ENCODE results near the gene CERS3.

GRCh38 chr15:100517846-100518245, 10.9 kb downstream of the CERS3 start:
- no peak for TF ChIP-seq CTCF (IDR thresholded peaks at IDR 0.05; ENCODE audit: insufficient read depth, low read length)
- TF ChIP-seq REST (IDR thresholded peaks at IDR 0.05; ENCODE audit: insufficient replicate concordance, low read depth): no peak
- no peak for TF ChIP-seq GABPA (IDR thresholded peaks at IDR 0.05; ENCODE audit: low read depth)
- TF ChIP-seq POLR2AphosphoS5 (IDR thresholded peaks at IDR 0.05; ENCODE audit: low read depth): no peak

Measured in HL-60 (cell line).